CD4-positive, alpha-beta T cell treated with Interleukin-4 for 1 hour (primary cell): ENCODE measurements around the gene SYNE1.

Source experiments
- DNase-seq, 2 donors: peaks; one replicate each; pipeline ENCODE4 v3.0.0-alpha.2; 2020 to 2022

SYNE1 gene

DNA sequence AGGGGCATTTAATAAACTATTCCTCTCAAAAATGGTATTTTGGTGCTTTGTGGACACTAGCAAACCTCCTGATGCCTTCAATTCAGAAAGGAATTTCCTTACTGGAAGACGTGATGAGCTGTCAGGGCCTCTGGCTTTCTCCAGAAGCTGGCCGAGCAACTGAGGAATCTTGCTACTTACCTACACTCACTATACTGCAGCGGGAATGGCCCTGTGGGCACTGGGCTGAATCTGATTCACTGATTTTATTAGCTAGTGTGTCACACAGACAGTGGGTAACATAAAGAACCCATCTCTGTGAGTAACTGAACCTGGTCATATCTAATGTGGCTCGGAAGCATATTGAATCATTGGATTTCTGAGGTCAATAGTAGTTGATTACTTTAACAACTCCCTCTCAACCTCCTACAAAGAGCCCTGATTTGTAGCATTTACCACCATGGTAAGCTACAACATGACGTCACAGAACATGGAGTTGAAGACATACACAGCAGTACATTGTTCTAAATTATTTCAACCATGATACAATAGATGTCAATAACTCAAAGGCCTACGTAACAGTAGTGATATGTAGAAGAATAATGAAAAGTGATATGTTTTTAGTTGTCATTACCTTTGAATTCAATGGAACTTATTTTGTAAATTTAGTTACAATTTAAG is 232.1 kb downstream of the SYNE1 start:
- DNase-seq: no peak

DNA sequence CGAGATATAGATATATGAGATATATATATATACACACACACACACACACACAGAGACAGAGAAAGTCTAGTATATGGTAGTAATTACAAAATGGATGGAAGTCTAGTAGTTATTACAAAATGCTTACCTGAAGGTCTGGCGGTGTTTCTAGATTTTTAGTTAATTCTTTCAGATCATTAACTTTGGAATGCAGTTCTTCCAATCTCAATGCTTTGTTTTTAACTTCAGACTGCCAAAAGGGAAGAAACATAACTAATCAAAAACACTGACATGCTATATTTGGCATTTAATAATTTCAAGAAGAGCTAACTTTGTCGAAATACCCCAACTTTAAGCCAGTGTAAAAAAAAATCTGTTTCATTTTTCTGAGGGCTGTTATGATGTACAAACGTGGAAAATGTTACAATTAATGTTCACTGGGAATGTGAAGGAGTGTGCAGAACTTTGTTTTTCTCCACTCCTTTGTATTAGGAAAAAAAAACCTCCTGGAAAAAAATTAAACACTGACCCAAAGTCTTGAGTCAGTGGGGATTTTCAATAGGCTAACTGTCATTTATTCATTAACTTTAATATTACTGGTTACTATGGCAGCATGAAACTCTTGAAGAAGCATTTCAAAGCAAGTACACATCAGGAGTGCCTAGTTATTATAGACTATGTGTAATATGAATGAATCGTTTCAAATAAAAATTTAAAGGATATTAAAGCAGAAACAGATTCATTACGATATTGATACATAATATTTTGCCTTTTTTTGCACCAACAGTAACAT is 232.9 kb downstream of the SYNE1 start:
- DNase-seq: no peak

DNA sequence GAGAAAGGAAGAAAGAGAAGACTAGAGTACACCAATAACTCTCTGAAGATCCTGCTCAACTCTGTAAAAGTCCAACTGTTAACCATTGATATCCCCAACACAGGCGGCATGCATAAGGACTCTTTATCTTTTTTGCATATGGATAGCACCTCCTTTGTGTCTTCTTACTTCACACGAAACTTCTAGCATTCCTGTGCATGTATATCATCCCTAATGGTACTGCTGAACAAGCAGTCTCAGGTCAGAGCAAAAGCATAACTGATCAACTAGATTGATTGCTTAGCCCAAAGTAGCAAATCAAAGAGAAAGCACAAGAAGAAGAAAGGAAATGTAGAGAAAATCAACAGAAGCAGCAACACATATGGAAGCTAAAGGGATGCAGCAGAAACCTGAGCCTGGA is 234.4 kb downstream of the SYNE1 start:
- DNase-seq: no peak

DNA sequence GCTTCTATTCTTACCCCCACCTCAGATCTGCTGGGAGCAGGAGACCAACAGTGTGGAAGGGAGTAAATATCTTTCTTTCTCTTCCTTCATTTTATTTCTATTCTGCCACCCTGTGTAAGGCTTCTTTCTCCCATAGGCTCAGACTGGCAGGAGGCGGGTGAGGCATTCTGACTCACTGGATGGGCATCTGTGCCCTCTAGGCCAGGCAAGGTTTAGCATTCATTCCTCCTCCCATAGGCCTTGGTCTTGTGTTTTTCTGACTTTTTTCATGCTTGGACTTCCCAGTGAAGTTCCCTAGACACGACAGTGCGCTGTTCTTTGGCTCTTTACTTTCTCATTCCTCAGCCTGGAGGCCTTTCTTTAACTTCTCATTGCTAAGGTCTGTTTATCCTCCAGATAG is 235.2 kb downstream of the SYNE1 start:
- DNase-seq: no peak

DNA sequence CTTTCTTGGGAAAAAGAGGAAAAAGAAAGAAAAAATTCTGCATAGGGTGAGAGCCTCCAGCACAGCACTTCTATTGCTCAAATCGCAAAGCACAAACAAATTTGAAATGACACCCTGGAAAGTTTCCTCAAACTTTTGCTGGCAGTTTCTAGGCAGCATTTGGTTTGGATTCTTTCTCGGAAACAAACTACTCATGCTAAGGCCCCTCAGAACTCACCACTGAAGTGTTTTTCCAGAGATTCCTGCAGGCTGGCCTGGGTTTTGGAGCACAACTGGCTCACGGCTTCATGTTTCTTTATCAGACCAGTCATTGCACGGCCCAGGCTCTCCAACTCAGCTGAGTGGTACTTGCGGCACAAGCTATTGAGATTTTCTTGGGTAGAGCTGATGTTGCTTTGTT is 237.8 kb downstream of the SYNE1 start:
- DNase-seq: no peak

DNA sequence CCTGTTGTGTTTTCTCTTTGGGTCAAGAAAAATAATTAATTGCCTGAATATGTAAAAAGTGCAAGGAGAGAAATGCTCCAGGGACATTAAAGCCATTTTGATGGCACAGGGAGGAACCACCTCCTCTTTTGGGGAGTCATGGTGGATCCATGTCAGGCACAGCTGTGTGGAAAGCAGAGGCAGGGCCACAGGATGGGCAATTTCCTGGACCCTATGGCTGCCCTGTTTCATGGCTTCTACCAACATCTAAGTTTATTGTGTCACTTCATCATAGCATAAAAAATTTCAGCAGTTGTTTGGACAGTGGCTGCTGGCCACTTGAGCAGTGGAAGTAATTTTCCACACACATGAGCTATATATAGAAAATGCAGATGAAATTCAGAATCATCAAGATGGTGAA is 238.2 kb downstream of the SYNE1 start:
- no peak for DNase-seq

DNA sequence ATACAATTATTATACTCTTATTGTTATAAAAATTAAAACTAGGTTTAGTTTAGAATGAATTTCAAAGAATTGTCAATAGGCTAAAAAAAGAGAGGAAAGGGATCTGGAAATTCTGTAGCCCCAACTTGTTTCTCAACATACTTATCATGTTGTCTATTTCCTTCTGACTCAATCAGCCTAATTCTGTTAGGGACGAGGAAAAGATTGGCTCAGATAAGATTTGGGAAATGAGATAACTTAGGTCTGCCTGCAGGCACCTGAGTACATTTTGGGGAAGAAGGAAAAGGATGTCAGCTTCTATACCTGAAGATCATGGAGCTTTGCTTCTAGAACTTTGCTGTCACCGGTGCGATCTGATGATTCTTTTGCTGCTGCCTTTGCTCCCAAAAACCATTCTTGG is 238.8 kb downstream of the SYNE1 start:
- no peak for DNase-seq

DNA sequence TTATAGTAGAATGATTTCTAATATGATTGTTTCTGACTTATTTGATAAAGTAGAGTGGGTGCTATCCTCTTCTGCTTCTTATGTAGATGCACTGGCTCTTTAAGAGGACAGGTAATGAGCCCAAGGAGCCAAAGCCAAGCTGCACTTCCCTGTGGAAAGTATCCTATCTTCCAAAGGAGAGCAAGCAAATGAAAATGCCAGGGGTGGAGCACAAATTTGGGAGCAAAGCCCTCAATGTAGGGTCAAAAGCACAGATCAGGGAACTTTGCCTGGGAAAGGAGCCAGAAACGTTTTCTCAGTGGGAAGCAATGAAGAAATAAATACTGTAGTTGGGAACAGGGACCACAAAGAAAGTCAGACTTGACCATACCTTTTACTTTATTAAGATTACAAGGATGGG is 242.9 kb downstream of the SYNE1 start:
- no peak for DNase-seq

DNA sequence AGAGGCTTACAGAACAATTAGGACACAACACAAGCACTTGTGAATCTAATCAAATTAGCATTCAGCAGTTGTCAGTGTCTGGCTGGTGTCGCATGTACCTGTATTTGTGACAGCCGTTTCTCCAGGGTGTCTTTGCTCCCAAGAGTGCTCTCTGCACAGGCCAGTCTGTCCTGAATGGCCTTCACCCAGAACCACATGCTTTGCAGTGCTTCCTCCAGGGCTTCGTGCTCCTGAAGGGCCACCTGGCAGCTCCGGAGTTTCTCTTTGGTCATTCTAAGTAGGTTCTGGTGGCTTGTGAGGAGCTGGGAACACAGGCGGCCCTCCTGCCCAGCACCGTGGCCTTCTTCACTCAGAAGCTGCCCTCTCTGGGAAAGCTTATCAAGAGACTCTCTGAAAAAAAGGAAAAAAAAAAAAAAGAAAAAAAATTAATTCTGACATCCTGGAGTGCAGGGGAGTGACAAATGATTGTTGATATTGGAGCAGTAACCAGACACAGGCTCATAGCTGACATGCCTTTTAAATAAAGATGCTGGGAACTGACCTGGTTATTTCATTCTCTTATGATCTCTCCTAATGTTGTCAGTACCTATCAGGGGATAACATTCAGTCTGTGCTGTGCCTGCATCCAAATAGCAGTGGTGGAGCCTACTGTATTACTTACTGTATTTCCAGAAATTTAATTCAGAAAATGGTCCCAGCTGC is 245.8 kb downstream of the SYNE1 start:
- no peak for DNase-seq

DNA sequence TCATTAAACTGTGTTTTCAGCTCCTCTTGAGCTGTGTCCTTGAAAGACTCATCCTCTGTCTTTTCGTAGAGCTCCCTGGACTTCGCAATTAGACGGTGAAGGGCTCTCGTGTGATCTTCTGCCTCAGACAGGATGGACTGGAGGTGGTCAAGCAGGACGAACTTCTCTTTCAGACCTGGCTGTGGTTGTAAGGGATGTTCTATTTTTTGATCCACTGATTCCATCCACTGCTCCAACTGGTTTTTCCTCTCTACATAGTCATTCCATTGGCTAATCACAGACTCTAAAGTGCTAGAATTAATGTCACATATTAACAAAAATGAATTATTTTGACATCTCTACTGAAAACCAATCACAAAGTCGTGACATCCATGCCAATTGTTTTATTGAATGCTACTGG is 250.1 kb downstream of the SYNE1 start:
- no peak for DNase-seq

DNA sequence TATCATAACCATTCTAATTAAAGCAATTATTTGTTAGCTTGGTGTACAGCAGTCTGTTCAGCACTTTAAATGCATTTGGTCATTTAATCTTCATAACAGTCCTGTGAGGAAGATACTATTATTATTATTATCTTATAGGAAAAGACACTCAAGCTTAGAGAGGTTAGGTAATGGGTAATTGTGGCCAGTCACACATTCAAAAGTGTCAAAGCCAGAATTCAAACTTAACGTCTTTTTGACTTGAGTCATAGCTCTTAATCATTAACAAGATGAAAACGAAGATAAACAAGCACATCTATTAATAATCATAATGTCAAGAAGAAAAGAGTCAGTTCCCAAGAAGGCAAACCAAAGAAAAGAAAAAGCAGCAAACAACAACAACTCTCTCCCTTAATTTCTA is 251.0 kb downstream of the SYNE1 start:
- DNase-seq: no peak

DNA sequence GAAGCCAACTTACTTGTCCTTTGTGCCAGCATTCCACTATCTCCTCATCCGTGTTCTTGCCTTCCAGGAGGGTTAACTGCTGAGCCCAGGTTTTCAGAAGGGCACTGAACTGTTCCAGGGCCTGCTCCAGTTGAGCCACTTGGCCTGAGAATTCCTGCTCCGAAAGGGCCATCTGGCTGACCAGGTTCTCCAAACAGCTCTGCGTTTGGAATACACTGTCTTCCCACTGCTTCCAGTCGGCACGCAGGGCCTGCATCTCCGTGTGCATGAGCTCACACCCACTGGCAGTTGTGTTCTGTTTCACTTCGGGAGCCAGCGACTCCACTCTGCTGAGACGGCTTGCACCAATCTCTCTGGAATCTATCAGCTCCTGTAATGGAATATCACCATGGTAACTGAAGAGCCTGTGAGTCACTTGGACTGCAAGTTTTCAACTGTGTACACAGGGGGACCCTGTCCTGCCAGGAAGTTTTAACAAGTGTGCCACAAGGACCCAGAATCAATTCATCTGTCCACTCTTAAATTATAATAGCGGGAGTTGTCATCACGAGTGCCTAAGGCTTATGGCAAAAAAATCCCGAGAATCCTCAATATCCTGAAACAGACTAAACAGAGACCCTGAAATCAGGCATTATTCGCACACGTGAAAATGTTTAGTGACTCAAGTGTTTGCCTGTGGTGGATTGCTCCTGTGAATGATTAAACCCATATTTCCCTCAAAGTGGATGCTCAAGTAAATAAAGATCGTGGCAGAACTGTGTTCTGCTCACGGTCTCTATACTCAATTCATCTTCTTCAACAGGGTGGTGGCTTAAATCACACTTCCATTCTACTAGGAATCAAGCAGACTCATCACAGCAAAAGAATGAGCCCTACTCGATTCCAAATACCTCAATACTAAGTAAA is 255.9 kb downstream of the SYNE1 start:
- DNase-seq: no peak

DNA sequence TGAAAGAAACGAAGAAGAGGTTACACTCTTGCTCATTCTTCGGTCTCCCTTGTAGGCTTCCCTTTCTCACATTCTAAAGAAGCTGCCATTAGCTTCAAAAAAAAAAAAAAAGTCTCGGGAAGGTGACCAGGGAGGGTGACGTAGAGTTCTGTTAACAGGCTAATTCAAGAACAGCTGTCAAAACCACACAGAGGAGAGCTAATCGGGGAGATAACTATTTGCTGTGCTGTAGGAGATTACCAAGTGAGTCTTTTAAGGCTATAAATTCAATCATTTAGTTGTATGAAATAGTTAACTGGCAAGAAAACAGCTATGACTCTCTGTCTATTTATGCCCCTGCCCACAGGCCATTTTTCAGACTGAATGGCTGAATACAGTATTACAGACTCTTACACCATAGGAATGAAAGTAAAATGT is 256.8 kb downstream of the SYNE1 start:
- DNase-seq: no peak

DNA sequence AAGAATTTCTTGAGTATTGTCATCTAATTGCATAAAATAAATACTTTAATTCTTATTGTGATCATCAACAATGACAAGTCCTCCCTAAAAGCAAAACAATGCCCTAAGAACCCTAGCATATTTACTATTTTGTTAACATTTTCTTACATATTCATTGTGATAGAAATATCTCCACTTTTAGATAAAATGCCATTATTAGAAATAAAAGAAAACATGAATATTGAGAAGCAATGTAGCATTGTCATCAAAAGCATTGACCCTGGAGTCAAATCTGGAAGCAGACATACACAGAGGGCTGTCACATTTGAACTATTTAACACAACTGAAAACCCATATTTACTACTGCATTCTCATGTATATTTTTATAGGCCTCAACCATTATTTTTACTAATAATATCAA is 257.7 kb downstream of the SYNE1 start:
- no peak for DNase-seq

DNA sequence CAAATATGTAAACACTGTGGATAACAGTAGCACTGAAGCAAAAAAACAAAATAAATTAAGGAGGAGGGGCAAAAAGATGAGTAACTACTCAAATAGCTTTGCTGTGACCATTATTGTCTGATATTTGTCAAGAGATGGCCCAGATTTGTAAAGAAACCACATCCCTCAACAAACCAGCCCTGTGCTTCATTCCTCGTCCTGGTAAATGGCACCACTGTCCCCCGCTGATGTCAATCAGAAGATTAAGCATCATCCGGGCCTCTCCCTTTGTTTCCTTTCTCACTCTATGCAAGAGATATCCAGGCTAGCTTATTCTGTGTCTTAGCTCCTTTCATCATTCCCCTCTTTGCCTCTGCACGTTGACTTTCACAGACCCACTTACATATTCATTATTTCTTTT is 259.0 kb downstream of the SYNE1 start:
- no peak for DNase-seq

DNA sequence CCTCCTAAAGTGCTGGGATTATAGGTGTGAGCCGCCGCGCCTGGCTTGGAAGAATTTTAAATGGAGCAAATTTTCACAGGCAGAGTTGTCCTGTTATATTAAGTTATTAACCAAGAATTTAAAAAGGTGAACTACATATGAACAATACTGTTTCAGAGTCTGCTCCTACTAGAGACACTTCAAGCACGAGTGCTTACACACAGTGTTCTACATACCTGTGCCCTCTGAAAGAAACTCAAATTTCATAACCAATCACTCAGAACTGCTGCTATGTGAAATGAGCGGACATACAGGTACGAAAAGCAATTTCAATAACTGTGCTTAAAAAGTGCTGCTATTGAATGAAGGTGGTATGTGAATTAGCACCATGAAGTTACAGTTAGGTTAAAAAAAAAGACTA is 262.0 kb downstream of the SYNE1 start:
- no peak for DNase-seq

DNA sequence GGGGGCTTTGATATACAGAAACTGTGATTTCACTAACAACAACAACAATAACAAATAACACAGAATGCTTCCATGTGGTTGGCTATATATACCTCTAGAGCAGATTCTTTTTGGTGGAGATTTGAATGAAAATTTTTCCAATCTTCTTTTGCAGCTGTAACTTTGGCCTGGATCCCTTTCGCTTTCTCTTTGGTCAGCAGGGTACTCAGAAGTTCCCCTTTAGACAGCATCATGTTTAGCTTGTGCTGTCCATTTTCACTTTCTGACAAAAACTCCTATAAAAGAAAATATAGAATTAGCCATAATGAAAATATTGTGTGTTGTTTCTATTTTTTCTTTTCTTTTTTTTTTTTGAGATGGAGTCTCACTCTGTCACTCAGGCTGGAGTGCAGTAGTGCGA is 264.2 kb downstream of the SYNE1 start:
- no peak for DNase-seq

DNA sequence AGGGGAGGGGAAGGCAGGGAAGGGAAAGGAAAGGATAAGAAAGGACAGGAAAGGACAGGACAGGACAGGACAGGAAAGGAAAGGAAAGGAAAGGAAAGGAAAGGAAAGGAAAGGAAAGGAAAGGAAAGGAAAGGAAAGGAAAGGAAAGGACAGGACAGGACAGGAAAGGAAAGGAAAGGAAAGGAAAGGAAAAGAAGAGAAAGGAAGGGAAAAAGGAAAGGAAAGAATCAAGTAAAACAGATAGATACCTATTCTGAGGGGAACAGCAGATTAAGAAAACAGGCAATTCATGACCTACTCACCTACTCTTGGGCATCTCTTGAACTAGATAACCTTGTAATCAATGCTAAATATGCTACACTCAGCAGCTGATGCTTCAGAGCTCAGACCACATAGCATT is 265.4 kb downstream of the SYNE1 start:
- no peak for DNase-seq

DNA sequence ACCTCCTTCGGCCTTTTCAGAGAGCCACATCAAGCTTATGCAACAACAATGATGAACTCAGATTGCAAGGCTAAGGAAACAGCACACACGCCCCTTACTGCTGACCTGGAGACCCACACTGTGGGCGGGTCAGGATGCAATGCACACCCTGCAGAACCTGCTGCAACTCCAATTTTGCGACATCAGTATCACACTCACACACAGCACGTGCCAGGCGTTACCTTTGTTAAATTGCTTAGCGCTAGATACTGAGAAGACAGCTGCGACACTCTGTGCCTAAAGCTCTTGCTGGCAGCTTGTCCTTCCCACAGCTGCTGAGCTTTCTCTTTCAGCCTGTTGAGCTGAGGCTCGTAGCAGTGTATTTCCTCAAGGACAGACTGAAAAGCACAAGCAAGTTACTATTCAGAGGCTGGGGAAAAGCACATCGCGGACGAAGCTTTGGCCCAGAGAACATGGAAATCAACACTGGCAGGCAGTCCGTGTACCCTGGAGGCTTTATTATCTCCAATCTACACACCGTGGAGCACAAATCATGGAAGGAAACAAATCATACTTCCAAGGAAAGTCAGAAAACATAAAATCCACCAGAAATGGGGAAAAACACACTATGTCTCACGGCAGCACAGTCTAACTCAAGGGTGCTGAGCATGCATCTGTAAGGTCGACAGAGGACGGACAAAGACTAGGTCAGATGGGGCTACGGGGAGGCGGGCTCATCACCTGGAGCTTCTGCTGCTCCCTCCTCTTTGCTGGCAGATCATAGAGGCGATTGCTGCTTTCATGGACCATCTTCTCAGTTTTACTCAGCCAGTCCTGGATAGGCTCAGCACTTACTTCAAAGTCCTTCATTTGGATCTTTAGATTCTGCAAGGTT is 268.2 kb downstream of the SYNE1 start:
- no peak for DNase-seq

DNA sequence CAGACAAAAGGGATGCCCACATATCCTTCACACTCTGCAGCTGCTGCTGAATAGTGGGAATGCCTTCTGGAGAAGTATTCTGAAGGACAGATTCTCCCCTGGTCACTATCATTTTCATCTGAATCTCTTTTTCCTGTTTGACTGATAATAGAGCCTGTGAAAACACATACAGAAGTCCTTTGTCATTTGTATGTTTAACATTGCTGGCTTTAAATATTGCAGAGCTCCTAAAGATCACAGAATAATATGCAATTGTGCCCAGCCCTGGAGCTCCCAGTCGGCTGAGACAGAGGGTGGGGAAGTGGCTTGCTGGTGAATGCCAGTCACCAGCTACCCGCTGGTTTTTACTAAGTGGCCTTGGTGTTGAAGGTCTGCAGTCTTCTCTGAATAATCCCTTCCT is 272.3 kb downstream of the SYNE1 start:
- DNase-seq: no peak

DNA sequence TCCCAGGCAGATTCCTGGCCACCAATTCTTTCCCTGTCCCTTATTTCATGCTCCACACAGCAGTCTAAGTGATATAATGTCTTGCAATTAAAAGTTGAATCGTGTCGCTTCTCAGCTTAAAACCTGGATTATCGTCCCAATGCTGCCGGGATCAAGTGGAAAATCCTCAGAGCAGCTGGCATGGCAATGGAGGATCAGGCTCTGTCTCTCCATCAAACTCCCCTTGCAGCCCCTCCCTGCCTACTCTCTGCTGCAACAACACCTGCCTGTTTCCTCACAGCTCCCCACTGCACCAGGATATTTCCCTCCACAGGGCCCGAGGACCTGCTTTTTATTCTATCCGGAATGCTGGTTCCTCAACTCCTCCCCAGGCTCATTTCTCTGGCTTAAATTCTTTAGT is 277.1 kb downstream of the SYNE1 start:
- DNase-seq: no peak

DNA sequence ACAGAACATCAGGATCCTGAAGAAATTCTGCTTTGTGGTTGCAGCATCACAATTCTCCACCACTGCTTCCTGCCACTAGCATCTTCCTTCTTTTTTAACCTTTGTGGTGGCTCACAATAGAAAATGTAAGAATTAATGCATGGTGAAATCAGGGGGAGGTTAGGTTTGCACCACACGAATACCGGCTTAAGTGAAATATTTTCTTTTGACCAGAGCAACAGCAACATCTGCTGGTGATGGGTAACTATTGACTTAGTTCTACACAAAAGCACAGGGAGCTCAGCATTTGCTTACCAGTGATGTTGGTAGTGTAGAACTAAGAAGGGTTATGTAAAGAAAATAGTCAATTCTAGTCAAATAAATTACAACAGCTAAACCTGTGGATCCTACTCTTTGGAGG is 280.5 kb downstream of the SYNE1 start:
- DNase-seq: peak in 1 of 2 donors; percentile 36
